SH-SY5Y (cell line): ENCODE data around the gene ADGRL2.

ENCODE experiments used
- GATA2 ChIP-seq: IDR thresholded peaks from 2 replicates; pipeline ENCODE4 v1.6.1; 2011; ENCODE audit warnings: mild to moderate bottlenecking, low read depth, low read length
- GATA3 ChIP-seq: IDR thresholded peaks from 2 replicates; pipeline ENCODE4 v1.6.1; 2011; ENCODE audit warnings: low read depth, mild to moderate bottlenecking, low read length, moderate library complexity

- TF ChIP-seq GATA3 (no peak), GATA2 (peak; percentile 12; the same call in 1 of the 2 replicates)
Observed at GRCh38 chr1:81800695-81801650, at the start of gene ADGRL2.
